Measurements from ENCODE around the gene SLC30A5.

DNA sequence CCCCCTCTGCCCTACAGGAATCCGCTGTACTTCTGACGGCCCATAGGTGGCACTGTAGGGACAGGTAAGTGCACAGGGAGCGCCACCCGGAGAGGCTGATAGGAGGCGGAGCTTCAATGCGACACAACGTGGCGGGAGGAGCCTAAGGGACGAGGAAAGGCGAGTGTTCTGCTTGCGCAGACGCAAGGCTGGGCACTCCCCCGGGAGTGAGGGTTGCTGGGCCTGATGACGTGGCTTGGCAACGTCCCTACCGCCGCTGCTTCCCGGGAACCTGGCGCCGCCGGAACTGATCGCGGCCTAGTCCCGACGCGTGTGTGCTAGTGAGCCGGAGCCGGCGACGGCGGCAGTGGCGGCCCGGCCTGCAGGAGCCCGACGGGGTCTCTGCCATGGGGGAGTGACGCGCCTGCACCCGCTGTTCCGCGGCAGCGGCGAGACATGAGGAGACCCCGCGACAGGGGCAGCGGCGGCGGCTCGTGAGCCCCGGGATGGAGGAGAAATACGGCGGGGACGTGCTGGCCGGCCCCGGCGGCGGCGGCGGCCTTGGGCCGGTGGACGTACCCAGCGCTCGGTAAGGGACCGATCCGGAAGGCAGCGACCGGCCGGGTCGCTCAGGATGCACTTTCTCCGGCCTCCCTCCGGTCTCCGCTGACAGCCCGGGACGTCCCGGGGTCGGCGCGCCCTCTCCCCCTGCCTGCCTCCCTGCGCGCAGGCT is at the start of gene SLC30A5:
- TF ChIP-seq, protein P1, sequence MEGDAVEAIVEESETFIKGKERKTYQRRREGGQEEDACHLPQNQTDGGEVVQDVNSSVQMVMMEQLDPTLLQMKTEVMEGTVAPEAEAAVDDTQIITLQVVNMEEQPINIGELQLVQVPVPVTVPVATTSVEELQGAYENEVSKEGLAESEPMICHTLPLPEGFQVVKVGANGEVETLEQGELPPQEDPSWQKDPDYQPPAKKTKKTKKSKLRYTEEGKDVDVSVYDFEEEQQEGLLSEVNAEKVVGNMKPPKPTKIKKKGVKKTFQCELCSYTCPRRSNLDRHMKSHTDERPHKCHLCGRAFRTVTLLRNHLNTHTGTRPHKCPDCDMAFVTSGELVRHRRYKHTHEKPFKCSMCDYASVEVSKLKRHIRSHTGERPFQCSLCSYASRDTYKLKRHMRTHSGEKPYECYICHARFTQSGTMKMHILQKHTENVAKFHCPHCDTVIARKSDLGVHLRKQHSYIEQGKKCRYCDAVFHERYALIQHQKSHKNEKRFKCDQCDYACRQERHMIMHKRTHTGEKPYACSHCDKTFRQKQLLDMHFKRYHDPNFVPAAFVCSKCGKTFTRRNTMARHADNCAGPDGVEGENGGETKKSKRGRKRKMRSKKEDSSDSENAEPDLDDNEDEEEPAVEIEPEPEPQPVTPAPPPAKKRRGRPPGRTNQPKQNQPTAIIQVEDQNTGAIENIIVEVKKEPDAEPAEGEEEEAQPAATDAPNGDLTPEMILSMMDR (IDR thresholded peaks at IDR 0.05; ENCODE audit: insufficient read depth, low read length): peak; percentile 38
- TF ChIP-seq GABPA (IDR thresholded peaks at IDR 0.05; ENCODE audit: low read depth) (no peak), POLR2AphosphoS5 (IDR thresholded peaks at IDR 0.05; ENCODE audit: low read depth) (peak; percentile 62; the same call in 1 of the 2 replicates)
- TF ChIP-seq, protein P2, sequence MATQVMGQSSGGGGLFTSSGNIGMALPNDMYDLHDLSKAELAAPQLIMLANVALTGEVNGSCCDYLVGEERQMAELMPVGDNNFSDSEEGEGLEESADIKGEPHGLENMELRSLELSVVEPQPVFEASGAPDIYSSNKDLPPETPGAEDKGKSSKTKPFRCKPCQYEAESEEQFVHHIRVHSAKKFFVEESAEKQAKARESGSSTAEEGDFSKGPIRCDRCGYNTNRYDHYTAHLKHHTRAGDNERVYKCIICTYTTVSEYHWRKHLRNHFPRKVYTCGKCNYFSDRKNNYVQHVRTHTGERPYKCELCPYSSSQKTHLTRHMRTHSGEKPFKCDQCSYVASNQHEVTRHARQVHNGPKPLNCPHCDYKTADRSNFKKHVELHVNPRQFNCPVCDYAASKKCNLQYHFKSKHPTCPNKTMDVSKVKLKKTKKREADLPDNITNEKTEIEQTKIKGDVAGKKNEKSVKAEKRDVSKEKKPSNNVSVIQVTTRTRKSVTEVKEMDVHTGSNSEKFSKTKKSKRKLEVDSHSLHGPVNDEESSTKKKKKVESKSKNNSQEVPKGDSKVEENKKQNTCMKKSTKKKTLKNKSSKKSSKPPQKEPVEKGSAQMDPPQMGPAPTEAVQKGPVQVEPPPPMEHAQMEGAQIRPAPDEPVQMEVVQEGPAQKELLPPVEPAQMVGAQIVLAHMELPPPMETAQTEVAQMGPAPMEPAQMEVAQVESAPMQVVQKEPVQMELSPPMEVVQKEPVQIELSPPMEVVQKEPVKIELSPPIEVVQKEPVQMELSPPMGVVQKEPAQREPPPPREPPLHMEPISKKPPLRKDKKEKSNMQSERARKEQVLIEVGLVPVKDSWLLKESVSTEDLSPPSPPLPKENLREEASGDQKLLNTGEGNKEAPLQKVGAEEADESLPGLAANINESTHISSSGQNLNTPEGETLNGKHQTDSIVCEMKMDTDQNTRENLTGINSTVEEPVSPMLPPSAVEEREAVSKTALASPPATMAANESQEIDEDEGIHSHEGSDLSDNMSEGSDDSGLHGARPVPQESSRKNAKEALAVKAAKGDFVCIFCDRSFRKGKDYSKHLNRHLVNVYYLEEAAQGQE (IDR thresholded peaks at IDR 0.05; ENCODE audit: insufficient replicate concordance, low read depth): no peak
